NCI-H1694 (cell line): Measurements from ENCODE around the gene PTGER4.
"Not testable (repeated sequence)": the region's sequence is repeated elsewhere in the genome, so short reads cannot be mapped to it uniquely, and the experiment has no call there.

Experiments
- DNase-seq: peaks from one replicate; lab custom pipeline; 2025; lab: John Stamatoyannopoulos, UW

PTGER4 gene

DNA sequence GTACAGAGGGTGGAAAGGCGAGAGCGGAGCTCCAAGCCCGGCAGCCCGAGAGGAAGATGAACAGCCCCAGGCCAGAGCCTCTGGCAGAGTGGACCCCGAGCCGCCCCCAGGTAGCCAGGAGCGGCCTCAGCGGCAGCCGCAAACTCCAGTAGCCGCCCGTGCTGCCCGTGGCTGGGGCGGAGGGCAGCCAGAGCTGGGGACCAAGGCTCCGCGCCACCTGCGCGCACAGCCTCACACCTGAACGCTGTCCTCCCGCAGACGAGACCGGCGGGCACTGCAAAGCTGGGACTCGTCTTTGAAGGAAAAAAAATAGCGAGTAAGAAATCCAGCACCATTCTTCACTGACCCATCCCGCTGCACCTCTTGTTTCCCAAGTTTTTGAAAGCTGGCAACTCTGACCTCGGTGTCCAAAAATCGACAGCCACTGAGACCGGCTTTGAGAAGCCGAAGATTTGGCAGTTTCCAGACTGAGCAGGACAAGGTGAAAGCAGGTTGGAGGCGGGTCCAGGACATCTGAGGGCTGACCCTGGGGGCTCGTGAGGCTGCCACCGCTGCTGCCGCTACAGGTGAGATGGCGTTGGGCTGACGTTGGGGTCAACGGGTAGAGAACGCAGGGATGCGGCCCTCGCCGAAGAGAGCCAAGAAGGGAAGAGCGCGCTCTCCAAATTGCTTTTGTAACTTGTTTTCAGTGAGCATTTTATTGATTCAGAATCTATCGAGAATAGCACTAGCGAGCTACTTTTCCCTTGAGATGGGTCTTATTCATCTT is at the start of gene PTGER4:
Gene PTGER4, plus strand, starts transcription at position 3 of the 769 bp plus-strand sequence. CDS start 1,079 bp downstream, outside the sequence.
- DNase-seq = no peak

DNA sequence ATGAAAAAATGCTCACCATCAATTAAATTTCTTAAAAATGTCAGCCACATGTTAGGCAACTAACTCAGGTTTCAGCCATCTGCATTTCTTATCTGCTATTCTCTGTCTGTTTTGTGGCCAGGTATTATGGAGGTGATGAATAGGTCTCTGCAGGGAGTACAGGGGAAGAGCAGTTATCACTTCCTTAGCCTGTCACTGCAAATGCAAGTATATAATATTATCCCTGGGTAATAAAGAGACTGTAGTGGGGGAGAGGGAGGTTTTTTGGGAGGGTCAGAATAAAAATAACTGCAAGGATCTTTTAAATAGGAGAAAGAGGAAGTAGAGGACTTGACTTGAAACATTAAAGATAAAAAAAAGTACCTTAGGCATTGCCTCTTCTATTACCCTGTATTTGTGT is 49.6 kb upstream of the PTGER4 start:
- no peak for DNase-seq

DNA sequence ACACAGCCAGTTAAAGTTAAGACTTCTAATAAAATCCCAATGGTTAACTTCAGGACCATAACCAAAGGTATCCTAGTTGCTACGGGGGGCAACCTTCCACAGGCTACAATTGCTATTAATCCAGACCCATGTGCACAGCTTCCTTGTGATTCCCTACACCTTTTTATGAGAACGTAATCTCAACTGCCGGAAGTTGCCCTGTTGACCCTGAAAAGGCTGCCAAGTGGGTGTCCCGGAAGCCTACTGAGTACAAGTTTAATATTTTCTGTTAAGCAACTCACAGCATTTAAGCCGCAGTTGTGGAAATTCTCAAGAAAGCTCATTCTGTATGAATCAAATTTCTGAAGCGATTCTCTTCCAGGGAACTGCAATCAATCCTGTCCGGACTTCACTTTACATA is 48.5 kb upstream of the PTGER4 start:
- DNase-seq = no peak

DNA sequence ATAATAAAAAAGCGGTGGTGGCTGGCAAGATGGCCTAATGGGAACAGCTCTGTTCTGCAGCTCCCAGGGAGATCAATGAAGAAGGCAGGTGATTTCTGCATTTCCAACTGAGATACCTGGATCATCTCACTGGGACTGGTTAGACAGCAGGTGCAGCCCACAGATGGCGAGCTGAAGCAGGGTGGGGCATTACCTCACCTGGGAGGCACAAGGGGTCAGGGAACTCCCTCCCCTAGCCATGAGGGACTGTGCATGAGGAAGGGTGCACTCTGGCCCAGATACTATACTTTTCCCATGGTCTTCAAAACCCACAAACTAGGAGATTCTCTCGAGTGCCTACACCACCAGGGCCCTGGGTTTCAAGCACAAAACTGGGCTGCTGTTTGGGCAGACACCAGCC is 45.6 kb upstream of the PTGER4 start:
- no peak for DNase-seq

DNA sequence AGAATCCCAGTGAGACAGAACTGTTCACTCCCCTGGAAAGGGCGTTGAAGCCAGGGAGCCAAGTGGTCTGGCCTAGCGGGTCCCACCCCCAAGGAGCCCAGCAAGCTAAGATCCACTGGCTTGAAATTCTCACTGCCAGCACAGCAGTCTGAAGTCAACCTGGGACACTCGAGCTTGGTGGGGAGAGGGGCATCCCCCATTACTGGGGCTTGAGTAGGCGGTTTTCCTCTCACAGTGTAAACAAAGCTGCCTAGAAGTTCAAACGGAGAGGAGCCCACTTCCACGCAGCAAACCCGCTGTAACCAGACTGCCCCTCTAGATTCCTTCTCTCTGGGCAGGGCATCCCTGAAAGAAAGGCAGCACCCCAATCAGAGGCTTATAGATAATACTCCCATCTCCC is 45.1 kb upstream of the PTGER4 start:
- DNase-seq = no peak

DNA sequence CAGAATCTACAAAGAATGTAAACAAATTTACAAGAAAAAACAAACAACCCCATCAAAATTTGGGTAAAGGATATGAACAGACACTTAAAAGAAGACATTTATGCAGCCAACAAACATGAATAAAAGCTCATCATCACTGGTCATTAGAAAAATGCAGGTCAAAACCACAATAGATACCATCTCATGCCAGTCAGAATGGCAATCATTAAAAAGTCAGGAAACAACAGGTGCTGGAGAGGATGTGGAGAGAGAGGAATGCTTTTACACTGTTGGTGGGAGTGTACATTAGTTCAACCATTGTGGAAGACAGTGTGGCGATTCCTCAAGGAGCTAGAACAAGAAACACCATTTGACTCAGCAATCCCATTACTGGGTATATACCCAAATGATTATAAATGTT is 40.2 kb upstream of the PTGER4 start:
- DNase-seq = not testable (repeated sequence)

DNA sequence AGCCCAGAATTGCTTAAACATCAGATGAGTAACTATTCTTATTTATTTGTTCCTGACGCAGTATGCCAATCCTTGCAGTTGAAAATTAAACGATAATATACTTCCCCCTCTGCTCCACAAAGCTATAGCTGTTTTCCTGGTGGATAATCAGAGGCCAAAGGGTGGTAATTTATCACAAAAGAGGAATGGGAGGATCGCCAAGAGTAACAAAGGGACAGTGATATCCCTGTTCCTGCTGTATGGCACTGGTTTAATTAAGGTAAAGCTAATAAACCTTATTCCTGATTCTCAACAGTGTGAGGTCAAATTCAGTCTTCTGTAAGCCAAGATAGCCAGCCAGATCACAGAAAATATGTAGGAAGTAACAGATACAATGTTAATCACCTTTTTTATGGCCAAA is 33.4 kb upstream of the PTGER4 start:
- DNase-seq = no peak

DNA sequence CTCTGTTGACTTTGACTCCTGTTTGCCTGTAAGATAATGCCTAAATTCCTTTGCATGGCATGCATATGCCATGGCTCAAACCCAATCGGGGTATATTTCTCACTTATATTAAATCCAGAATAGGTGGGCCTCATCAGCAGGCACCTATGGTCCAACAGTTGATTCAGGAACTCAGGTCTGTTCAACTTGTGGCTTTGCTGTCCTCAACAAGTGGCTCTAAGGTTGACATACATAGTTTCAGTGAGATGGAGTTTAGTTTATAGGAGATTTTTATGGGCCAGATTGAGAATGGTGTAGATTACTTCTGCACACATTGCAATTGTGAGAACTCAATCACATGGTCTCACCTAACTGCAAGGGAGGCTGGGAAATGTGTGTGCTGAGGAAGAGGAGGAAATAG is 31.6 kb upstream of the PTGER4 start:
- DNase-seq = no peak

DNA sequence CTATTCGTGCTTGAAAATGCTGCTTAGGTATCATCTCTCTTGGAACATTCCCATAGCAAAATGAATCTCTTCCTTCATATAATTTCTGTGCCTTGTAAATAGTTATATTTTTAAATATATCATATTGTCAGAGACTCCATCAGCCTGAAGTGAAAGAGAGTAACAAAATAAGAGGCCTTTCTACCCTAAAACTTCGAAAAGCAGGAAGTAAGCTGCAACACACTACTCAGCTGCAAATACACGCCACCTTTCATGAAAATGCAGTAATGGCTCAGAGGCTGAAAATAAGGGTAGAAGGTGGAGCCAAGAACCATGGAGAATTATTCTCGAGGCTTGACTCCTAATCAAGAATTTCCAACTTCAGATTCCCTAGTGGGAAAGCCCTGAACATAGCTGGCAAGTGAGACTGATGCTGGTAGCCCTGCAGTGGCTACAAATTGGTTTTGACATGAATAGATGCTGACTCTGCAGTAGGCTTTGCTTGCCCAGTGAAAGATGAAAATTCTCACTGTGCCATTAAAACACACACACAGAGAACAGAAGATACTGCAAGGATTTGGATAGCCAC is 30.2 kb upstream of the PTGER4 start:
- no peak for DNase-seq

DNA sequence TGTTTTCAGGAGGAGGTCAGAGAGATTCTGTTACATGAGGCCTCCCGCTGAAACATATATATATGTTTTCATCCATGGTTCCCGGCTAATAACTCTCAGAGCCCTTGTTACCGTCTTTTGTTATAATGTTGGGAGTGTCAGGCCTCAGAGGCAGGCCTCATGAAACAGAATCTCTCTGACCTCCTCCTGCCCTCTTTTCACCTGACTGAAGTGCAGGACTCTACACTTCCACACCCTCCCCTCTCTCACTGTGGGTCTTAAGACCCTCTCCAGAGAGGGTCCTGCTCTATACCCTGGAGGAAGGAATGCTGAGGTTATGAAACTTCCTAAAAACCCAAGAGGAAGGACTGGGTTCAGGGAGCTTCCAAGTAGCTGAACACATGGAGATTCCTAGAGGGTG is 28.5 kb upstream of the PTGER4 start:
- DNase-seq = no peak

DNA sequence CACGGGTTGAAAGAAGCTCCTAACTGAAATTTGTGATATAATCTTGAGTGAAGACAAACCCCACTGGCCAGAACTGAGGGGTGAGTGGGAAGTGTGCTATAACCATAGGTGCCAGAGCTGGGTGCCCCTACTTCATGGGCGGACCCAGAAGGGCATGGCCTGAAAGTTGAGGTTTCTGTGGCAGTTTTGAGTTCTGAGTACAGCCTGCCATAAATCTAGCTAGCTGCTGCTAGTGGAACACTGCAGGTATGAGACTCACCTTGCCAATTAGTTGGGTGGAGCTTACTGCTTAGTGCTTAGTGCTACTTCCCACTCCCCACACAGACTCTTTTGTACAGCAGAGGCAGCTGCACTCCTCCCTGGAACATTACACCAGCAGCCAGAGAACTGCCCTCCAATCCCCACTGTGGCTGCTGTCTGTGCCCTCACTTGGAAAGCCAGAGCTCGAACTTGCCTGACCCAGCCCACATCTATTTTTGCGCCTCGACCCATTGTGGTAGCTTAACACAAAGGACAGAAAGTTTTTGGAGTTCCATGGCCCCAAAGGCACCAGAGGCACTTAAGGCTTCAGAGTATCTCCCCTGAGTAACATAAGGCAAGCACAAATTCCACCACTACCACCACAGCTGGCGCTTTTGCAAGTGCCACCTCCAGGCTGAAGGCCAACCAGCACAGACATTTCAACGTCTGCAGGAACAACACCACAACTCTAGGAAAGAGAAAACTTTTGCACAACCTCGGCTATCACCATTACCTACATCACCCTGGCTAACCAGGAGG is 27.1 kb upstream of the PTGER4 start:
- no peak for DNase-seq

DNA sequence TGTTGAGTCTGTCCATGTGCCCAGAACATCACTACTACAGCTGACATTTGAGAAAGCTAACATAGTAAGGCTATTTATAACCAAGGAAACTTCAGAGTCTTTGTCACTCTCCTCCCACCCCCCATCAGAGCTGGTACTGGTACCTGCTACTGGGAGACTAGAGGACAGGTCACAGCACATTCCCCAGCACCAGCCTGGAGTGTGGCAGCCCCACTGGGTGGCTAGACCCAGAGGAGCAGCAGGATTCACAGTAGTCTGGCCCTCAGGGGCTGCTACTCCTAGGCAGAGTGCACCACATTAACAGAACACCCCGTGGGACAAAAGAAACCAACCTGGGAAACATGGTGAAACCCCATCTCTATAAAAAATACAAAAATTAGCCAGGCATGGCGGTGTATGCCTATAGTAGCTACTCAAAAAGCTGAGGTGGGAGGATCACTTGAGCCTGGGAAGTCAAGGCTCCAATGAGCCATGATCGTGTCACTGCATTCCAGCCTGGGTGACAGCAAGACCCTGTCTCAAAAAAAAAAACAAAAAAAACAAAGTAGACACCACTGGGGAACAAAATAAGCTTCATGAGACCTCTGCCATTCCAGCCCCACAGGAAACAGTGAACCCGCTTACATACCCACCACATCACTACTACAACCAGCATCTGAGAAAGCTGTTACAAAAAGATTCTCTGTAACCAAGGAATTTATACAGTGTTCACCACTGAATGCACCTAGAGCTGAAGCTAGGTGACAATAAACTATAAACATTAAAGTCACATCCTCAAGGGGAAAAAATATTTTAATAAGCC is 26.3 kb upstream of the PTGER4 start:
- no peak for DNase-seq

DNA sequence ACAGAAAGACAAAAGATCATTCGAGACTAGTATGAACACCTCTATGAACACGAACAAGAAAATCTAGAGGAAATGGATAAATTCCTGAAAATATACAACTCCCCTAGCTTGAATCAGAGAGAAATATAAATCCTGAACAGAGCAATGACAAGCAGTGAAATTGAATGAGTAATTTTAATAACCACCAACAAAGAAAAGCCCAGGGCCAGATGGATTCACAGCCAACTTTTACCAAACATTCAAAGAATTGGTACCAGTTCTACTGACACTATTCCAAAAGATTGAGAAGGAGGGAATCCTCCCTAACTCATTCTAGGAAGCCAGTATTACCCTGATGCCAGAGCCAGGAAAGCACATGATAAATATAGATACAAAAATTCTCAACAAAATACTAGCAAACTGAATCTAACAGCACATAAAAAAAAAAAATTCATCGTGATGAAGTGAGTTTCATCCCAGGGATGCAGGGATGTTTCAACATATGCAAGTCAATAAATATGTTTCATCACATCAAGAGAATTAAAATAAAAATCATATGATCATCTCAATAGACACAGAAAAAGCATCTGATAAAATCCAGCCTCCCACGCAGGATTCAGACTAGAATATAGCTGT is 25.2 kb upstream of the PTGER4 start:
- no peak for DNase-seq

DNA sequence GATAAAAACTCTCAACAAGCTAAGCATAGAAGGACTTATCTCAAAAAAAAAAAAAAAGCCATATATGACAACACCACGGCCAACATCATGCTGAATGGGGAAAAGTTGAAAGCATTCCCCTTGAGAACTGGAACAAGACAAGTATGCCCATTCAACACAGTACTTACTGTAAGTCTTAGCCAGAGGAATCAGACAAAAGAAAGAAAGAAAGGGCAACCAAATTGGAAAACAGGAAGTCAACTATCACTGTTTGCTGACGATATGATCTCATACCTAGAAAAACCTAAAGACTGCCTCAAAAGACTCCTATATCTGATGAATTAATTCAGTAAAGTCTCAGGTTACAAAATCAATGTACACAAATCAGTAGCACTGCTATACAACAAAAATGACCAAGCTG is 24.6 kb upstream of the PTGER4 start:
- DNase-seq = no peak

DNA sequence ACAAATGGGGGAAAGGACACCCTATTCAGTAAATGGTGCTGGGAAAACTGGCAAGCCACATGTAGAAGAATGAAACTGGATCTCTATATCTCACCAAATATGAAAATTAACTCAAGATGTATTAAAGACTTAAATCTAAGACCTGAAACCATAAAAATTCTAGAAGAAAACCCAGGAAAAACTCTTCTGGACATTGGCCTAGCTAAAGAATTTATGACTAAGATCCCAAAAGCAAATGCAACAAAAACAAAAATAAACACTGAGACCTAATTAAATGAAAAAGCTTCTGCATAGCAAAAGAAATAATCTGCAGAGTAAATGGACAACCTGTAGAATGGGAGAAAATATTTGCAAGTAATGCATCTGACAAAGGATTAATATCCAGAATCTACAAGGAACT is 23.6 kb upstream of the PTGER4 start:
- not testable (repeated sequence) for DNase-seq

DNA sequence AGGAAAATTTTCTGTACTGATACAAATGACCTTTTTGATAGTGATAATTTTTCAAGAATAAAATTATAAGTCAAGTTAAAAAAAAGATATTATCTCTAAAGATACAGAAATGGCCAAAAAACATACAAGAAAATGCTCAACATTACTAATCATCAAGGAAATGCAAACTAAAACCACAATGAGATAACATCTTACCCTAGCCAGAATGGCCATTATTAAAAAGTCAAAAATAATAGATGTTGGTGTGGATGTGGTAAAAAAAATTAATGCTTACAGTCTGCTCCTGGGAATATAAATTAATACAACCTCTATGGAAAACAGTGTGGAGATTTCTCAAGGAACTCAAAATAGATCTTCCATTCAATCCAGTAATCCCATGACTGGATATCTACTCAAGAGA is 22.9 kb upstream of the PTGER4 start:
- no peak for DNase-seq

DNA sequence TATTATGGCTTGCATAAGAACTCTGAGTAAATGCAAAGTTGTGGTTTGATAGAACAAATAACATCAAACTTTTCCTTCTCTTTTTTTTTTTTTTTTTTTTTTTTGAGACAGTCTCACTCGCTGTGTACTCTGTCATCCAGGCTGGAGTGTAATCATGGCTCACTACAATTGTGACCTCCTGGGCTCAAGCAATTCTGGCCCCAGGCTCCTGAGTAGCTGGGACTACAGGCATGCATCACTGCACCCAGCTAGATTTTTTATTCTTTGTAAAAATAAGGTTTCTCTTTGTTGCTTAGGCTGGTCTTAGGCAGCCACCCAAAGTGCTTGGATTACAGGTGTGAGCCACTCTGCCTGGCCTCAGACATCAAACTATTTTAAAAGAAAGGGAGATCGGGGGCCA is 19.0 kb upstream of the PTGER4 start:
- DNase-seq = no peak

DNA sequence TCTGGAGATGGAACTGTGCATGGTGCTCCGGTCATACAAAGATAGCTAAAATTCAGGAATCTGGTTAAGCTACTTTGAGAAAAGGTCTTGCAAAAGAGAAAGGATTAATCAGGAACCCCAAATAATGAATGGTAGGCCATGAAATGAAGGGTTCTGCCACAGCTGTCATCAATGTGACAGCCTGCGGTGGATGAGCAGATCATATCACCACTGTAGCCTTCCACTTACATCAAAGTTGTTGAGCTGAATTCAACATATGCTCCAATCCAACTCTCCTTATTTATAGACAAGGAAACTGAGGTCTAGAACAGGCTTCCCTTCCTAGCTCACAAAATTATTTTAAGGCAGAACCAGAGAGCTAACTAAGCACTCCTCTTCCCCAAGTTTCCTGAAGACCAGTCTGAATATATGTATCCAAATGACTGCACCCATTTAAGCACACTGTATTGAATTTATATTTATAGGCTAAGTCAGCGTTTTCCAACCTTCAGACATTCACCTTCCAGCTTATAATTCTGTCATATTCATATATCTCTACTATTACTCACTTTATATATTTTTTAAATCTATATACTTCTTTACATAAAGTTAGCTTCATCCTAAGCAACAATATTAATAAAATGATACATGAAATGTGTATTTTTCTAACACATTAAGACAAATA is 13.9 kb upstream of the PTGER4 start:
- no peak for DNase-seq

DNA sequence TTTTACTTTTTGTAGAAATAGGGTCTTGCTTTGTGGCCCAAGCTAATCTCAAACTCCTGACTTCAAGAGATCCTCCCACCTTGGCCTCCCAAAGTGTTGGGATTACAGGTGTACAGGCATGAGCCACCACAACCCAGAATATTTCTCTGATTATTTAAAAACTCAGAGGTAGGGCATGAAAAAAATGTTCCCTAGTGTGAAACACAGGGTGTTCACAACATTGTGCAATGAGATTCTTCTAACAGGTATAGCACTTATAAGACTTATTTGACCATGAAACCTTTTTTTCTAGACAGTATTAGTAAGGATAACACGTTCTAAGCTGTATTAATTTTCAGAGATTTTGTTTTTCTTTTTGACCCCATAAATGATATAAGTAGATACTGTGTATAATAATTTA is 13.1 kb upstream of the PTGER4 start:
- no peak for DNase-seq

DNA sequence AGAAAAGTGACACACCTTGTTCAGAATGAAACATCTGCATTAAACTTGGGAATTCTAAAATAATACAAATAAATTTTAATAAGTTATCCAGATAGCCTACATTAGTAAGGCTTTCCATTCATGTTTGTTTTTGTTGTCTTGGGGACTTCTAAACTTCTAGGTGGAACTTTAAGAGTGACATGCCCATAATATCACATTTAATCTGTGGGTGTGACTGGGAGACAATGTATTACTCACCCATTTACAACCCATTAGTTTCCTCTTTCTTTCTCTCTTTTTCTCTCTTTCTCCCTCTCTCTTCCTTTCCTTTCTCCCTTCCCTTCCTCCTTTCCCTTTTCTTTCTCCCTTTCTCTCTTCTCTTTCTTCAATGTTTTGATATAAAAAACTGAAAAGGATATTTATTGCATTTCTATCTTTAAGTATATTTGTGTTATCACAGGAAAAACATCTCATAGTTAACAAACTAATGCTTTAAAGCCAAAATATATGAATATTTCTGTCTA is 12.5 kb upstream of the PTGER4 start:
- DNase-seq = no peak
